RPMI7951 (cell line): Measurements from ENCODE around the gene MDN1. TPM values are rescaled to one million over a fixed set of nuclear protein-coding genes. Genes with fewer than 3 reads are reported as not detected.

ENCODE experiments used
- DNase-seq: peaks from one replicate; pipeline ENCODE4 v3.0.0-alpha.2; 2012; ENCODE audit warnings: low read depth
- total RNA-seq: library from RNA; depleted of rRNA; stranded (reverse); fragments of >200 nt; shearing (Covaris generic); gene quantifications from 2 replicates; pipeline ENCODE4 v1.2.3, GENCODE V29; 2014; rRNA removed

MDN1 gene
- total RNA-seq, 1 experiment from 2014 or later, result 14.2 TPM

- peak; percentile 21 for DNase-seq
These were observed 221.6 kb downstream of the MDN1 start for GRCh38 chr6:89597988-89598387.

- DNase-seq, result no peak
These were observed 222.2 kb downstream of the MDN1 start for GRCh38 chr6:89597372-89597771.

GRCh38 chr6:89596484-89596883 lies 223.1 kb downstream of the MDN1 start:
- peak; percentile 24 for DNase-seq

DNA sequence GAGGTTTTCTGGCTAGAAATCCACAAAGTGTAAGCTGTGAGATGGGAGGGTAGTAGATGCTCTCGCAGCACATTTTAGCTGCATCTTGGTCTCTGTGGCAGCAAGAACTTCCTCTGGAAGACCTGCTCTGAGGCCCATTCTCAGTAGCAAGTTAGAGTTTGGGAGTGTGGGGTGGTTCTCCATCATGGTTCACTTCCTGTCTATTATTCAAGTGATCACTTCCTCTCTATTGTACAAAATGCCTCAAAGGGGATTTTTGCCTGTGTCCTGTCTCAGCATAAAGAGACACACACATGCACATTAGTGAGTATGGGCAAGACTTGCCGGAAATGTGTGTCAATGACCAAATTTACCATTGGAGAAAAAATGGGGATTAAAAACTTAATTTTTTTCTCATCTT lies 223.5 kb downstream of the MDN1 start:
- no peak for DNase-seq

Other genes with a start within 250 kb of the MDN1 start
- 24.5 and 29.1 TPM in 2 replicates for gene LYRM2, start 181.0 kb downstream of the MDN1 start, total RNA-seq
- gene CASP8AP2, start 10.1 kb upstream of the MDN1 start, total RNA-seq, result 16.3 and 17.8 TPM in 2 replicates
- gene GJA10, start 74.7 kb upstream of the MDN1 start, total RNA-seq, result not detected in 2 replicates